Panc1 (cell line): ENCODE data around the gene PRPH.

Source experiments
- POLR2AphosphoS5 ChIP-seq: IDR thresholded peaks from 2 replicates; pipeline ENCODE4 v1.6.1; 2012; ENCODE audit warnings: mild to moderate bottlenecking, low read depth, low read length, moderate library complexity
- REST ChIP-seq, 2 experiments: IDR thresholded peaks; 2 replicates each; pipeline ENCODE4 v1.6.1; 2011 to 2012; ENCODE audit warnings: low read depth in 2 of 2, control low read depth in 1 of 2, low read length in 1 of 2, mild to moderate bottlenecking in 1 of 2, moderate library complexity in 1 of 2; ENCODE audit not compliant: insufficient read depth in 1 of 2
- TF ChIP-seq, protein P1 (sequence below): fragments of 450-650 bp; IDR thresholded peaks from 2 replicates; pipeline ENCODE4 v1.5.1; 2017; ENCODE audit warnings: mild to moderate bottlenecking

DNA sequence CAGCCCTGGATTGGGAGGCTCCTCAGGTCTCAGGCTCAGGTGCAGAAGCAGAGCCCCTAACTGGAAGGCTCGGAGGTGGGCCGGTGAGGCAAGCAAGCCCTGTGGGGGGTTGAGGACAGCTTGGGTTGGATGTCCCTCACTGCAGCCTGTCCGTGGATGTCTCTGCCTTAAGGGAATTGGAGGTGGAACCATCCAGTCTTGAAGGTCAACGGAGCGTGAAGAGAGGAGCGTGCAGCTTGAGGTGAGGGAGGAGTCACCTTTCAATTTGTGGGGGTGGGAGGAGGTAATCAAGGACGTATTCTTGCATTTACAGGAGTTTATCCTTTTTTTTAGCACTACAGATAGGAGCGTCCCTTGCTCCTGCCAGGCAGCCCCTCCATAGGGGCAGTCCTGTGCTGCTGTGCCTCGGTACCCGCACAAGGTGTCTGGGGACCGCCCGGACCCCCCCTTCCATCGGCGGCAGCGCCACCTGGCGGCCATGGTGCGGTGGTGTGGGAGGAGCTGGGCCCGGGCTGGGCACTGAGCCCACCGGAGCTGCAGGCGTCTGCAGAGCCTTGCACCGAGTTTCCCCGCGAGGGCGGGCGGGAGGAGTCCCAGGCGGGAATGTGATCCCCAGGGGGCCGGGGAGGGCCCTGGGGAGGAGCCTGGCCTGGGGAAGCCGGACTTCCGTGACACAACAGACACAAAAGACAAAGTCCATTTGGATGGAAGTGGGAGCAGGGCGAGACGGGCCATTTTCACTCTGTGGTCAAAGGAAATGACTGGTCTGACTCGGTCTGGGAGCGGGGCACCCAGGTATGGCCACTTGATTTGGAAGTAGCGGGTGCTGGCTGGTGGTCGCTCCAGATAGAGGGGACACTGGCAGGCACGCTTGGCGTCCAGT, 52.6 kb downstream of the PRPH start:
- TF ChIP-seq, protein P1, sequence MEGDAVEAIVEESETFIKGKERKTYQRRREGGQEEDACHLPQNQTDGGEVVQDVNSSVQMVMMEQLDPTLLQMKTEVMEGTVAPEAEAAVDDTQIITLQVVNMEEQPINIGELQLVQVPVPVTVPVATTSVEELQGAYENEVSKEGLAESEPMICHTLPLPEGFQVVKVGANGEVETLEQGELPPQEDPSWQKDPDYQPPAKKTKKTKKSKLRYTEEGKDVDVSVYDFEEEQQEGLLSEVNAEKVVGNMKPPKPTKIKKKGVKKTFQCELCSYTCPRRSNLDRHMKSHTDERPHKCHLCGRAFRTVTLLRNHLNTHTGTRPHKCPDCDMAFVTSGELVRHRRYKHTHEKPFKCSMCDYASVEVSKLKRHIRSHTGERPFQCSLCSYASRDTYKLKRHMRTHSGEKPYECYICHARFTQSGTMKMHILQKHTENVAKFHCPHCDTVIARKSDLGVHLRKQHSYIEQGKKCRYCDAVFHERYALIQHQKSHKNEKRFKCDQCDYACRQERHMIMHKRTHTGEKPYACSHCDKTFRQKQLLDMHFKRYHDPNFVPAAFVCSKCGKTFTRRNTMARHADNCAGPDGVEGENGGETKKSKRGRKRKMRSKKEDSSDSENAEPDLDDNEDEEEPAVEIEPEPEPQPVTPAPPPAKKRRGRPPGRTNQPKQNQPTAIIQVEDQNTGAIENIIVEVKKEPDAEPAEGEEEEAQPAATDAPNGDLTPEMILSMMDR: peak; percentile 98
- TF ChIP-seq REST (IDR thresholded peaks at IDR 0.05; ENCODE audit: insufficient read depth in 1 of 2, low read depth in 2 of 2, low read length in 1 of 2) (no peak), POLR2AphosphoS5 (no peak)
